ENCODE data around the gene COX7A1.

Gene COX7A1

GRCh38 chr19:36121486-36122124 is 30.6 kb downstream of the COX7A1 start:
- peaks cover 7% of the 10 kb centered on the region; the same call in 1 of the 2 replicates for H3K4me1 ChIP-seq (ENCODE audit: low read length)
- no peaks in the 10 kb centered on the region for H3K79me2 ChIP-seq (ENCODE audit: low read length)
- no peak overlapping the region for H3K9ac ChIP-seq (ENCODE audit: low read length)
- H3K4me2 ChIP-seq (ENCODE audit: low read length) = no peak overlapping the region
- TF ChIP-seq, protein P1, sequence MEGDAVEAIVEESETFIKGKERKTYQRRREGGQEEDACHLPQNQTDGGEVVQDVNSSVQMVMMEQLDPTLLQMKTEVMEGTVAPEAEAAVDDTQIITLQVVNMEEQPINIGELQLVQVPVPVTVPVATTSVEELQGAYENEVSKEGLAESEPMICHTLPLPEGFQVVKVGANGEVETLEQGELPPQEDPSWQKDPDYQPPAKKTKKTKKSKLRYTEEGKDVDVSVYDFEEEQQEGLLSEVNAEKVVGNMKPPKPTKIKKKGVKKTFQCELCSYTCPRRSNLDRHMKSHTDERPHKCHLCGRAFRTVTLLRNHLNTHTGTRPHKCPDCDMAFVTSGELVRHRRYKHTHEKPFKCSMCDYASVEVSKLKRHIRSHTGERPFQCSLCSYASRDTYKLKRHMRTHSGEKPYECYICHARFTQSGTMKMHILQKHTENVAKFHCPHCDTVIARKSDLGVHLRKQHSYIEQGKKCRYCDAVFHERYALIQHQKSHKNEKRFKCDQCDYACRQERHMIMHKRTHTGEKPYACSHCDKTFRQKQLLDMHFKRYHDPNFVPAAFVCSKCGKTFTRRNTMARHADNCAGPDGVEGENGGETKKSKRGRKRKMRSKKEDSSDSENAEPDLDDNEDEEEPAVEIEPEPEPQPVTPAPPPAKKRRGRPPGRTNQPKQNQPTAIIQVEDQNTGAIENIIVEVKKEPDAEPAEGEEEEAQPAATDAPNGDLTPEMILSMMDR (IDR thresholded peaks at IDR 0.05; ENCODE audit: low read depth, low read length) = no peak
- TF ChIP-seq EZH2phosphoT487 (IDR thresholded peaks at IDR 0.05; ENCODE audit: low read depth) = no peak
- no peak overlapping the region for H3K4me3 ChIP-seq (ENCODE audit: low read length)
- H4K20me1 ChIP-seq (ENCODE audit: insufficient read depth, low read length) = no peaks in the 10 kb centered on the region
- no peaks in the 10 kb centered on the region for H3K9me3 ChIP-seq (ENCODE audit: insufficient read depth, low read length)
- H3K36me3 ChIP-seq (replicated peaks; ENCODE audit: low read depth, low read length) = peaks cover 35% of the 10 kb centered on the region
- no peak overlapping the region for H2AFZ ChIP-seq (ENCODE audit: low read depth, low read length)
- no peaks in the 10 kb centered on the region for H3K27me3 ChIP-seq (ENCODE audit: low read depth, low read length)
- no peak overlapping the region for H3K27ac ChIP-seq (ENCODE audit: low read length)

DNA sequence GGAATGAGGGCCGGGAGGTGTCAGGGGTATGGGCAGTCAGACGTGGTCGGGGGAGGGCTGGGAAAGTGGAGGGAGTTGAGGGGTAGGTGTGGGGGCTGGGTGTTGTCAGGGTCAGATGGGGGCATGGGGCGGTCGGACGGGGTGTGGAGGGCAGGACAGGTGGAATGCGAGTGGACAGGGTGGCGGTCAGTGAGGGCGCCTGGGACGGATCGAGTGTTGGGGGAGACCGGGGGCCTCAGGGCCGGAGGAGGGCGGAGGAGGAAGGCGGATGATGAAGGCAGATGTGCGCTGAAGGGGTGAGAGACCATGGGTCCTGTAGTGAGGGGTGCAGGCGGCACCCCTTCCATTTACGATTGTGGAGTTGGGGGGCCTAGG is 31.3 kb downstream of the COX7A1 start:
- Histone ChIP-seq H2AFZ (ENCODE audit: low read depth, low read length) (no peak overlapping the region), H3K9ac (ENCODE audit: low read length) (no peak overlapping the region), H3K4me3 (ENCODE audit: low read length) (no peak overlapping the region), H3K27ac (ENCODE audit: low read length) (no peak overlapping the region), H3K9me3 (ENCODE audit: insufficient read depth, low read length) (no peaks in the 10 kb centered on the region), H3K4me1 (ENCODE audit: low read length) (peaks cover 11% of the 10 kb centered on the region), H4K20me1 (ENCODE audit: insufficient read depth, low read length) (0 out of 2 replicates have a peak, but pooled peaks cover 3% of the 10 kb centered on the region), H3K4me2 (ENCODE audit: low read length) (no peak overlapping the region), H3K36me3 (replicated peaks; ENCODE audit: low read depth, low read length) (peaks cover 35% of the 10 kb centered on the region), H3K79me2 (ENCODE audit: low read length) (peaks cover 4% of the 10 kb centered on the region; the same call in 1 of the 2 replicates), H3K27me3 (ENCODE audit: low read depth, low read length) (no peaks in the 10 kb centered on the region)
- TF ChIP-seq, protein P1 (IDR thresholded peaks at IDR 0.05; ENCODE audit: low read depth, low read length) = no peak
- TF ChIP-seq EZH2phosphoT487 (IDR thresholded peaks at IDR 0.05; ENCODE audit: low read depth) = no peak

DNA sequence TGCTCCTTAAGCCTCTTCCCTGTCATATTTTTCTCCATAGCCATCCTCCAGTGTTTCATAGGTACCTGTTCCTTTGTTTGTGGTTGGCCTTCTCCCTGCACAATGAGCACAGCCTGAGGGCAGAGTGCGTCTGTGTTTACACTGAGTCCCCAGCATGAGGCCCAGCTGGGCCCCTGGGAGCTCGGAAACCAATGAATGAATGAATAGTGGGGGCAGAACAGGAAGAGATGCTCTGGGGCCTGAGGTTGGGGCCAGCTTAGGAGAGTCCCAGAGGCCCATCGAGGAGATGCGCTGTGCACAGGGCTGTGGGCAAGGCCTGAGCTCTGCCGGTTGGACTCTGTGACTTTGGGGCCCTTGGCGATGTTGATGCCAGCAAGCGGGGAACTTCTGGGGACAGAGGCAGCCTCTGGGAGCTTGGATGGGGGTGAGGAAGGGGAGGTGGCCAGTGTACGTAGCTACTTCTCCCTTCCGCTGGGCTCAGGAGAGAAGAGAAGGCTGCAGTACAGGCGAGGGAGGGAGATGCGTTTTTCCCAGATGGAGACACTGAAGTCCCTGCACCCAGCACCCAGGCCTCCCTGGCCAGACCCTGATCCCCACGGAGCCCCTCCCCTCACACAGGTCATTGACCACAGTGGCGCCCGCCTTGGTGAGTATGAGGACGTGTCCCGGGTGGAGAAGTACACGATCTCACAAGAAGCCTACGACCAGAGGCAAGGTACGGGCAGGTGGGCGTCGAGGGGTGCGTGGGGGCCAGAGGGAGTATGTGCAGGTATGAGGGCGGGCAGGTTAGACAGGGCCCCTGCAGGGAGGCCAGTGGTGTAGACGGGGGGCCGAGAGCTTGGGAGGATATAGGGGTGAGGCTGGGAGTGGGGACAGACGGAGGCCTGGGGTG is 31.9 kb downstream of the COX7A1 start:
- Histone ChIP-seq H3K4me1 (ENCODE audit: low read length) (peaks cover 8% of the 10 kb centered on the region), H3K4me2 (ENCODE audit: low read length) (no peak overlapping the region), H3K4me3 (ENCODE audit: low read length) (no peak overlapping the region), H3K27me3 (ENCODE audit: low read depth, low read length) (no peaks in the 10 kb centered on the region), H3K9me3 (ENCODE audit: insufficient read depth, low read length) (no peaks in the 10 kb centered on the region), H3K36me3 (replicated peaks; ENCODE audit: low read depth, low read length) (peaks cover 30% of the 10 kb centered on the region), H3K27ac (ENCODE audit: low read length) (no peak overlapping the region), H3K79me2 (ENCODE audit: low read length) (peaks cover 5% of the 10 kb centered on the region; the same call in 1 of the 2 replicates), H3K9ac (ENCODE audit: low read length) (no peak overlapping the region), H2AFZ (ENCODE audit: low read depth, low read length) (no peak overlapping the region), H4K20me1 (ENCODE audit: insufficient read depth, low read length) (0 out of 2 replicates have a peak, but pooled peaks cover 3% of the 10 kb centered on the region)
- no peak for TF ChIP-seq EZH2phosphoT487 (IDR thresholded peaks at IDR 0.05; ENCODE audit: low read depth)
- TF ChIP-seq, protein P1 (IDR thresholded peaks at IDR 0.05; ENCODE audit: low read depth, low read length) = no peak

- H3K4me1 ChIP-seq (ENCODE audit: low read length) = peaks cover 15% of the 10 kb centered on the region
- peak overlapping the region; percentile 88 for H3K4me3 ChIP-seq (ENCODE audit: low read length)
- no peaks in the 10 kb centered on the region for H3K27me3 ChIP-seq (ENCODE audit: low read depth, low read length)
- TF ChIP-seq, protein P1 (IDR thresholded peaks at IDR 0.05; ENCODE audit: low read depth, low read length) = no peak
- TF ChIP-seq EZH2phosphoT487 (IDR thresholded peaks at IDR 0.05; ENCODE audit: low read depth) = no peak
- H3K79me2 ChIP-seq (ENCODE audit: low read length) = peaks cover 26% of the 10 kb centered on the region
- H2AFZ ChIP-seq (ENCODE audit: low read depth, low read length) = peak overlapping the region; percentile 29; the same call in 1 of the 2 replicates
- H3K27ac ChIP-seq (ENCODE audit: low read length) = peak overlapping the region; percentile 77; the same call in 1 of the 2 replicates
- H3K36me3 ChIP-seq (replicated peaks; ENCODE audit: low read depth, low read length) = peaks cover 34% of the 10 kb centered on the region
- H3K9me3 ChIP-seq (ENCODE audit: insufficient read depth, low read length) = no peaks in the 10 kb centered on the region
- peak overlapping the region; percentile 74 for H3K4me2 ChIP-seq (ENCODE audit: low read length)
- peak overlapping the region; percentile 94 for H3K9ac ChIP-seq (ENCODE audit: low read length)
- 0 out of 2 replicates have a peak, but pooled peaks cover 3% of the 10 kb centered on the region for H4K20me1 ChIP-seq (ENCODE audit: insufficient read depth, low read length)
These were observed 36.0 kb downstream of the COX7A1 start for GRCh38 chr19:36116344-36116637.

Measured in OCI-LY3 (cell line).